ENCODE results near the gene ZNF605. TPM values are rescaled to one million over a fixed set of nuclear protein-coding genes. Genes with fewer than 3 reads are reported as not detected.
"Not testable (repeated sequence)": the region's sequence is repeated elsewhere in the genome, so short reads cannot be mapped to it uniquely, and the experiment has no call there.

ZNF605 gene
- total RNA-seq, 1 donor from 2014 or later, result 6.3 TPM

GRCh38 chr12:132874620-132875019 lies 81.5 kb downstream of the ZNF605 start:
- peaks cover 19% of the 10 kb centered on the region for H3K4me1 Mint-ChIP-seq (ENCODE audit: low read depth)
- H3K27me3 Mint-ChIP-seq (ENCODE audit: insufficient read depth); DNase-seq (ENCODE audit: low spot score); intact Hi-C loops (cut with micrococcal nuclease); H3K9me3 Mint-ChIP-seq; H3K4me3 Mint-ChIP-seq; H3K27ac Mint-ChIP-seq: not testable (repeated sequence)
- peaks cover 41% of the 10 kb centered on the region for H3K36me3 Mint-ChIP-seq (ENCODE audit: low read depth)

GRCh38 chr12:132874175-132874574 lies 81.9 kb downstream of the ZNF605 start:
- Mint-ChIP-seq H3K36me3 (ENCODE audit: low read depth) (peaks cover 39% of the 10 kb centered on the region), H3K27ac (peak overlapping the region; percentile 23), H3K9me3 (no peaks in the 10 kb centered on the region), H3K27me3 (ENCODE audit: insufficient read depth) (no peaks in the 10 kb centered on the region), H3K4me3 (no peak overlapping the region), H3K4me1 (ENCODE audit: low read depth) (peaks cover 19% of the 10 kb centered on the region)
- intact Hi-C loops (cut with micrococcal nuclease), result no loop called here
- DNase-seq (ENCODE audit: low spot score), result no peak

GRCh38 chr12:132873724-132874123 lies 82.4 kb downstream of the ZNF605 start:
- H3K4me3 Mint-ChIP-seq, result peak overlapping the region; percentile 15
- peak overlapping the region; percentile 23 for H3K27ac Mint-ChIP-seq
- no peaks in the 10 kb centered on the region for H3K9me3 Mint-ChIP-seq
- intact Hi-C loops (cut with micrococcal nuclease), result no loop called here
- H3K27me3 Mint-ChIP-seq (ENCODE audit: insufficient read depth), result no peaks in the 10 kb centered on the region
- peaks cover 39% of the 10 kb centered on the region for H3K36me3 Mint-ChIP-seq (ENCODE audit: low read depth)
- H3K4me1 Mint-ChIP-seq (ENCODE audit: low read depth), result peaks cover 19% of the 10 kb centered on the region
- DNase-seq (ENCODE audit: low spot score), result no peak

- peak overlapping the region; percentile 61 for H3K27ac Mint-ChIP-seq
- DNase-seq (ENCODE audit: low spot score), result peak; percentile 31
- H3K4me3 Mint-ChIP-seq, result peak overlapping the region; percentile 60
- H3K27me3 Mint-ChIP-seq (ENCODE audit: insufficient read depth), result no peaks in the 10 kb centered on the region
- no peaks in the 10 kb centered on the region for H3K9me3 Mint-ChIP-seq
- H3K36me3 Mint-ChIP-seq (ENCODE audit: low read depth), result peaks cover 40% of the 10 kb centered on the region
- intact Hi-C loops (cut with micrococcal nuclease), result no loop called here
- peaks cover 19% of the 10 kb centered on the region for H3K4me1 Mint-ChIP-seq (ENCODE audit: low read depth)
Observed at GRCh38 chr12:132872975-132873421, 83.1 kb downstream of the ZNF605 start.

- H3K9me3 Mint-ChIP-seq, result no peaks in the 10 kb centered on the region
- intact Hi-C loops (cut with micrococcal nuclease), result no loop called here
- H3K27me3 Mint-ChIP-seq (ENCODE audit: insufficient read depth), result no peaks in the 10 kb centered on the region
- peak overlapping the region; percentile 60 for H3K4me3 Mint-ChIP-seq
- no peak for DNase-seq (ENCODE audit: low spot score)
- peaks cover 40% of the 10 kb centered on the region for H3K36me3 Mint-ChIP-seq (ENCODE audit: low read depth)
- H3K27ac Mint-ChIP-seq, result peak overlapping the region; percentile 61
- H3K4me1 Mint-ChIP-seq (ENCODE audit: low read depth), result peaks cover 23% of the 10 kb centered on the region
Observed at GRCh38 chr12:132872073-132872855, 83.8 kb downstream of the ZNF605 start.

GRCh38 chr12:132869551-132869950 lies 86.6 kb downstream of the ZNF605 start:
- intact Hi-C loops (cut with micrococcal nuclease), result loop anchor here (5.0 kb wide), 1 partner anchor 37 kb away; no protein-coding TSS in a partner anchor
- peaks cover 29% of the 10 kb centered on the region for H3K4me1 Mint-ChIP-seq (ENCODE audit: low read depth)
- peaks cover 40% of the 10 kb centered on the region for H3K36me3 Mint-ChIP-seq (ENCODE audit: low read depth)
- no peaks in the 10 kb centered on the region for H3K9me3 Mint-ChIP-seq
- no peak overlapping the region for H3K4me3 Mint-ChIP-seq
- H3K27ac Mint-ChIP-seq, result no peak overlapping the region
- no peaks in the 10 kb centered on the region for H3K27me3 Mint-ChIP-seq (ENCODE audit: insufficient read depth)
- no peak for DNase-seq (ENCODE audit: low spot score)

Other genes with a start within 250 kb of the ZNF605 start
- gene PGAM5, start 245.5 kb downstream of the ZNF605 start, total RNA-seq, result 107 and 111 TPM in 2 replicates
- gene ANKLE2, start 194.5 kb downstream of the ZNF605 start, total RNA-seq, result 151 and 156 TPM in 2 replicates
- gene GOLGA3, start 127.4 kb downstream of the ZNF605 start, total RNA-seq, result 78.7 and 86.9 TPM in 2 replicates
- gene CHFR, start 68.7 kb downstream of the ZNF605 start, total RNA-seq, result 63.7 and 65.6 TPM in 2 replicates
- 18.2 and 22.1 TPM in 2 replicates for gene ZNF26, start 30.1 kb upstream of the ZNF605 start, total RNA-seq
- 18.3 and 21.2 TPM in 2 replicates for gene ZNF84, start 81.2 kb upstream of the ZNF605 start, total RNA-seq
- gene ZNF140, start 124.6 kb upstream of the ZNF605 start, total RNA-seq, result 15.0 and 15.1 TPM in 2 replicates
- 2.3 and 2.4 TPM in 2 replicates for gene ZNF891, start 174.0 kb upstream of the ZNF605 start, total RNA-seq
- gene ZNF10, start 174.3 kb upstream of the ZNF605 start, total RNA-seq, result 5.1 and 6.4 TPM in 2 replicates
- gene ZNF268, start 225.2 kb upstream of the ZNF605 start, total RNA-seq, result 16.7 and 21.5 TPM in 2 replicates

All from activated T-helper 1 cell treated with anti-CD3 and anti-CD28 coated beads, Interleukin-12 subunit alpha, Interleukin-12 subunit beta, Interleukin-2, Interleukin-4 antibody, amounts not matched to agents 30 ng/mL and 10 ng/mL and 1 ng/mL, durations not matched to agents 14 hours and 24 hours and 36 hours (primary cell).